Naive B cell (primary cell): ENCODE measurements around the gene SYT10. TPM values are rescaled to one million over a fixed set of nuclear protein-coding genes. Genes with fewer than 3 reads are reported as not detected.
A peak's percentile ranks its signal among the peaks of the same experiment; 100 is the strongest.

Experiments used
- ATAC-seq, 2 donors: fragments of 150-1000 bp; cut with Tn5 transposase; 2 replicates each; pipeline ENCODE4 v1.10.0; 2021; ENCODE audit warnings: low read depth in 2 of 2, mild to moderate bottlenecking in 2 of 2, moderate library complexity in 2 of 2
- DNase-seq: peaks from one replicate; pipeline ENCODE4 v3.0.0; 2022
- H3K27ac Mint-ChIP-seq, 6 donors: one replicate each; pipeline ENCODE4 v1.8.0; 2020 to 2022; ENCODE audit warnings: mild to moderate bottlenecking in 6 of 6, mixed read lengths in 6 of 6, moderate library complexity in 5 of 6, inconsistent platforms in 2 of 6
- H3K27me3 Mint-ChIP-seq, 3 donors: one replicate each; pipeline ENCODE4 v1.8.0; 2021 to 2022; ENCODE audit warnings: mixed read lengths in 3 of 3, mild to moderate bottlenecking in 1 of 3
- H3K36me3 Mint-ChIP-seq, 2 donors: one replicate each; pipeline ENCODE4 v1.8.0; 2020 to 2022; ENCODE audit warnings: mixed read lengths in 2 of 2, inconsistent platforms in 1 of 2, mild to moderate bottlenecking in 1 of 2
- H3K4me1 Mint-ChIP-seq, 3 donors: one replicate each; pipeline ENCODE4 v1.8.0; 2020 to 2022; ENCODE audit warnings: mixed read lengths in 3 of 3, inconsistent platforms in 1 of 3, mild to moderate bottlenecking in 1 of 3, moderate library complexity in 1 of 3
- H3K4me3 Mint-ChIP-seq, 8 donors: one replicate each; pipeline ENCODE4 v1.8.0; 2020 to 2022; ENCODE audit warnings: mild to moderate bottlenecking in 8 of 8, mixed read lengths in 8 of 8, moderate library complexity in 8 of 8, inconsistent platforms in 2 of 8
- H3K9me3 Mint-ChIP-seq, 7 donors: one replicate each; pipeline ENCODE4 v1.8.0; 2020 to 2022; ENCODE audit warnings: mixed read lengths in 7 of 7, mild to moderate bottlenecking in 5 of 7, inconsistent platforms in 2 of 7, moderate library complexity in 1 of 7
- polyA plus RNA-seq, 6 donors: library from polyadenylated mRNA; unstranded; fragments of 300-500 nt; fragmentation: Illumina TruSeq; gene quantifications; one replicate each; pipeline ENCODE4 v1.2.3, GENCODE V29; 2021; ENCODE audit warnings: low read depth in 6 of 6

SYT10 gene, protein sequence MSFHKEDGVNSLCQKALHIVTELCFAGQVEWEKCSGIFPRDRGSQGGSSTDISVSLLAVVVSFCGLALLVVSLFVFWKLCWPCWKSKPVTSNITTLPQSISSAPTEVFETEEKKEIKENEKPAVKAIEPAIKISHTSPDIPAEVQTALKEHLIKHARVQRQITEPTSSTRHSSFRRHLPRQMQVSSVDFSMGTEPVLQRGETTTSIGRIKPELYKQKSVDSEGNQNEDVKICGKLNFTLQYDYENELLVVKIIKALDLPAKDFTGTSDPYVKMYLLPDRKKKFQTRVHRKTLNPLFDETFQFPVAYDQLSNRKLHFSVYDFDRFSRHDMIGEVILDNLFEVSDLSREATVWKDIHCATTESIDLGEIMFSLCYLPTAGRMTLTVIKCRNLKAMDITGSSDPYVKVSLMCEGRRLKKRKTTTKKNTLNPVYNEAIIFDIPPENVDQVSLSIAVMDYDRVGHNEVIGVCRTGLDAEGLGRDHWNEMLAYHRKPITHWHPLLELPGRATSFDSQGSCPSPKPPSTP
- polyA plus RNA-seq: not detected

DNA sequence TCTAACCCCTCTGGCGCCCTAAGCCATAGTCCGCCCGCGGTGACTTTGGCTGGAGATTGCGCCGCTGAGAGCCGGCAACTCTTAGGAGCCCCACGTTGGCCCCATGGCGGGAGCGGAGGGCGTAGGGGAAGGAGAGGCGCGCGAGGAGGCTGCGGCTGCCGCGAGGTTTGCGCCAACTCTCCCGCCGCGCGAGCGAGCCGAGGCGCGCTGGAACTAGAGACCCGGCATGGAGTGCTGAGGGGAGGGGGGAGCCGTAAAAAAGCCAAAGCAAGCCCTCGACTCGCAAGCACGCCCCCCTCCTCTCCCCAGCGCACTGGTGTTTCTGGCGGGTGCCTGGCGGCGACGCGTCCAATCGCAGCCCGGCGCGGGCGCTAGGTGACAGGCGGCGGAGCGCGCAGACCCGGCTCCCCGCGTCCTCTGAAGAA is at the start of gene SYT10:
TSS of gene SYT10 (minus strand) at position 233 of the 425 bp plus-strand sequence. CDS start 297 bp downstream, outside the sequence.
- Mint-ChIP-seq H3K4me1 (peaks cover 0 to 15% (median 5%) of the 10 kb centered on the region in 3 donors), H3K9me3 (peaks cover 0 to 10% (median 3%) of the 10 kb centered on the region in 7 donors), H3K36me3 (peaks cover 0 to 8% of the 10 kb centered on the region in 2 donors), H3K27me3 (peaks cover 13 to 43% (median 40%) of the 10 kb centered on the region in 3 donors), H3K27ac (no peak within 1 kb of the TSS), H3K4me3 (peak within 1 kb of the TSS in 7 of 8 donors; percentile 32 to 78 (median 70))
- DNase-seq (no peak), ATAC-seq (no peak)

DNA sequence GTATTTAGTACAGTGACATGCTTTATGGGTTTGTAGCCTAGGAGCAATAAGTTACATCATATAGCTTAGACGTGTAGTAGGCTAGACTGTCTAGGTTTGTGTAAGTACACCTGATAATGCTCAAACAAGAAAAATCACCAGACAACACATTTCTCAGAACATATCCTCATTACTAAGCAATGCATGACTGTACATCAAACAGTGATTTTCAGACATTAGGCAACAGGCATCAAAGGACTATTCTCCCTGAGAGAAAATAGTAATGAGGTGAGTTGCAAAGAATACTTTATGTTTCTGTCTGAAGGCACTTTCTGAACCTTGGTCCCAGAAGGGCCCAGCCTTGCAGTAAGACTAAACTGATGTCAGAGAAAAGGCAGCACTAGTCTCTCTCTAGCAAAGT is 48.4 kb upstream of the SYT10 start:
- Mint-ChIP-seq H3K27me3 (no peaks in the 10 kb centered on the region), H3K4me1 (no peaks in the 10 kb centered on the region), H3K4me3 (no peak overlapping the region), H3K9me3 (peaks cover 5 to 17% (median 5%) of the 10 kb centered on the region in 7 donors), H3K36me3 (no peaks in the 10 kb centered on the region), H3K27ac (no peak overlapping the region)
- ATAC-seq (no peak), DNase-seq (no peak)

DNA sequence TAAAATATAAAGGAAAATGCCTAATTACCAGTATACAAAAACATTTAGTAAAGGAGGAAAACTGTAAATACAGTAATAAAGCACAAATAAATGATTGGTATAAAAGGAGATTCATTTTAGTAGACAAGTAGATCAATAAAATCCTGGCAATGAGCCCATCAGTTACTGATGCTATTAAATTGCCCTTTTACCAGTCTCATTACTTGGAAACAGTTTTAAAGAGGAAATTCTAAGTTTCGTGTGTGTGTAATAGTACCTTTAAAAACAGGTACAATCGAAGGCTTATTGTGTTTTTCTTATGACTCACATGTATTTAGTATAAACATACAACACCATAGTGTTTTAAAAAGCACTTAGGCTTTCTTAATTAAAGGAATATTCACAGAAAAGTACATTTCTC is 46.4 kb upstream of the SYT10 start:
- Mint-ChIP-seq H3K36me3 (no peaks in the 10 kb centered on the region), H3K4me1 (no peaks in the 10 kb centered on the region), H3K9me3 (peaks cover 2 to 7% (median 5%) of the 10 kb centered on the region in 7 donors), H3K4me3 (no peak overlapping the region), H3K27ac (no peak overlapping the region), H3K27me3 (no peaks in the 10 kb centered on the region)
- no peak for DNase-seq
- no peak for ATAC-seq

DNA sequence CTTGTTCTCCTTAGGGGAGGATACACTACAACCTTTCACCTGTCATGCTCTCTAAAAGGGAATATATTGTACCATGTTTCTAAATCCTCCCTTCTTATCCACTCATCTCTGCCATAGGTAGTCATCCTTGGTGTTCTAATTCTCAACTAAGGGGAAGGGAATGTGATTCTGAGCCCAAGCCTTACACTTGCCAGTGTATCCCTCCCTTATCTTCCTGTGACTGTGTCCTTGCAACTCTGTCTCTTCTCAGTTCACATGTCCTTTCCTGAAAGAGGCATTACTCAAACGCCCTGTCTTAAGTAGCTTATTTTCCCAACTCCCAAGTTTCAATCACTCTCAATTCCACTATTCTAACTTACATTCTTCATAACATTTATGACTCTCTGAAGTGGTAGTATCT is 44.5 kb upstream of the SYT10 start:
- DNase-seq (no peak), ATAC-seq (no peak)
- Mint-ChIP-seq H3K27me3 (no peaks in the 10 kb centered on the region), H3K27ac (no peak overlapping the region), H3K36me3 (no peaks in the 10 kb centered on the region), H3K4me3 (no peak overlapping the region), H3K4me1 (no peaks in the 10 kb centered on the region), H3K9me3 (peaks cover 1 to 7% (median 2%) of the 10 kb centered on the region in 7 donors)

DNA sequence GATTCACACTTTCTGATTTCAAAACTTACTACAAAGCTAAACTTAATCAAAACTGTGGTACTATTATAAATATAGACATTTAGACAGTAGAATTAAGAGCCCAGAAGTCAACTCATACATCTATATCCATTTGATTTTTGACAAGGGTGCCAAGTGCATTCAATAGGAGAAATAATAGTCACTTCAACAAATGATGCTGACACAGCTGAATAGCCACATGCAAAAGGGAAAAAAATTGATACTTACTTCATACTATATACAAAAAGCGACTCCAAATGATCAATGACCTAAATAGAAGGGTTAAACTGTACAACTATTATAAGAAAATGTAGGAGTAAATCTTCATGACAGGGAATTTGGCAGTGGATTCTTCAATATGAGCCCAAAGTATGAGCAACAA is 40.7 kb upstream of the SYT10 start:
- Mint-ChIP-seq H3K4me3 (no peak overlapping the region), H3K27ac (no peak overlapping the region), H3K4me1 (no peaks in the 10 kb centered on the region), H3K27me3 (no peaks in the 10 kb centered on the region), H3K9me3 (peaks cover 2 to 13% (median 7%) of the 10 kb centered on the region in 7 donors), H3K36me3 (no peaks in the 10 kb centered on the region)
- DNase-seq (no peak), ATAC-seq (no peak)

DNA sequence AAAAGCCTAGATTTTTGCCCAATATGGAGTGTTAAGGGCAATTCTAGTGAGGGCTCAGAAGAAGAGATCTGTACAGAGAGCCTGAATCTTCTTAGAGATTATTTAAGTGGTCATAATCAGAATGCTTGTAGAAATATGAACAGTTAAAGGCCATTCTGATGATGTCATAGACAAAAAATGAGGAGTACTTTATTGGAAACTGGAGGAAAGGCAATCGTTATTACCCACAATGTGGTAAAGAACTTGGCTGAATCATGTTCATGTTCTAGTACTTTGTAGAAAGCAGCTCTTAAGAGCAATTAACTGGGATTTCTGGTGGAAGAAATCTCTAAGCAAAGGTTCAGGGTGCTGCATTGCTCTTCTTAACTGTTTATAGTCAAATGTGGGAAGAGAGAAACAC is 36.4 kb upstream of the SYT10 start:
- no peak for ATAC-seq
- peaks cover 5 to 19% (median 8%) of the 10 kb centered on the region in 7 donors for H3K9me3 Mint-ChIP-seq

DNA sequence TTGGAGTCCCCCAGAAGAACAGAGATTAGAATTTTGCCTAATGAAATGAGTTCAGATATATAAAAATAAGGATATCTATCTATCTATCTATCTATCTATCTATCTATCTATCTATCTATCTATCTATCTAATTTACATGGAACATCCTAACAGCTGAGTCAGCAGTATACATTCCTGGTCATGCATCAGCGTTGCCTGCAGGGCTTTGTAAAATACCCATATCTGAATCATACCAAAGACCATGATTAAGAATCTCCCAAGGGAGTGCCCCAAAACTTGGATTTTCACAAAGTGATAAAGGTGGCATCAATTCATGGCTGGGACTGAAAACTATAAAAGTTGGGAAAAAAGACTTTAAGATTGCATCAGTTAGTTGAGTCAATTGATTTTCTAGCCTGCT is 32.7 kb upstream of the SYT10 start:
- no peaks in the 10 kb centered on the region for H3K4me1 Mint-ChIP-seq

More for the DNA sequence above, 36.4 kb upstream of the SYT10 start:
- Mint-ChIP-seq H3K4me3 (no peak overlapping the region), H3K4me1 (no peaks in the 10 kb centered on the region), H3K27ac (no peak overlapping the region), H3K27me3 (no peaks in the 10 kb centered on the region), H3K36me3 (no peaks in the 10 kb centered on the region)
- no peak for DNase-seq

DNA sequence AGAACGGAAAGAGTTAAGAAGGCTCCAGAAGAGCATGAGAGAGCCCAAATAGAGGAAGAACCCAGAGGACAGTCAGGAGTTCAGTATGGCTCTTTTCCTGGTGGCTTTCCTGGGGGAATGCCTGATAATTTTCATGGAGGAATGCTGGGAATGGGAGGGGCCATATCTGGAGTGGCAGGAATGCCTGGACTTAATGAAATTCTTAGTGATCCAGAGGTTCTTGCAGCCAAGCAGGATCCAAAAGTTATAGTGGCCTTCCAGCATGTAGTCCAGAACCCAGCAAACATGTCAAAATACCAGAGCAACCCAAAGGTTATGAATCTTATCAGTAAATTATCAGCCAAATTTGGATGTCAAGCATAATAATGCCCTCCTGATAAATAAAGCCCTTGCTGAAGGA is 15.5 kb upstream of the SYT10 start:
- no peaks in the 10 kb centered on the region for H3K4me1 Mint-ChIP-seq
- ATAC-seq: no peak
- no peaks in the 10 kb centered on the region for H3K36me3 Mint-ChIP-seq
- no peak overlapping the region for H3K27ac Mint-ChIP-seq
- no peak overlapping the region for H3K4me3 Mint-ChIP-seq
- H3K27me3 Mint-ChIP-seq: no peaks in the 10 kb centered on the region
- no peak for DNase-seq
- peaks cover 0 to 15% (median 6%) of the 10 kb centered on the region in 7 donors for H3K9me3 Mint-ChIP-seq

More for the DNA sequence above, 32.7 kb upstream of the SYT10 start:
- H3K27ac Mint-ChIP-seq: no peak overlapping the region
- no peaks in the 10 kb centered on the region for H3K36me3 Mint-ChIP-seq
- H3K4me3 Mint-ChIP-seq: no peak overlapping the region
- DNase-seq (no peak), ATAC-seq (no peak)
- no peaks in the 10 kb centered on the region for H3K27me3 Mint-ChIP-seq
- peaks cover 5 to 22% (median 8%) of the 10 kb centered on the region in 7 donors for H3K9me3 Mint-ChIP-seq

DNA sequence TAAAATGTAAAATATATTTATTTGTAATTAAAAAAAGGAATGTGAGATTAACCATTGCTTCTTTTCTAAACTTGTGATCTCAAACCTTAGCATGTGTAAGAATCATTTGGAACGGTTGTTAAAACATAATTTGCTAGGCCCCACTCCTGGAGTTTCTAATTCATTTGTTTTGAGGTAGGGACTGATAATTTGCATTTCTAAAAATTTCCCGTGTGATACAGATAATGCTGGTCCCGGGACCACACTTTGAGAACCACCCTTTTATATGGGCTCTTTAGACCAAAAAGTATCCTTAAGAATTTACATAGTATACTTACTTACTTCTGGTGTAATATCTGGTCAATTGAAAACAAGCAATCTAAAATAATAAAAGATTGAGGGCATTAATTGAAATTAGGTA is 10.9 kb upstream of the SYT10 start:
- no peak overlapping the region for H3K27ac Mint-ChIP-seq
- no peaks in the 10 kb centered on the region for H3K27me3 Mint-ChIP-seq
- no peaks in the 10 kb centered on the region for H3K36me3 Mint-ChIP-seq
- H3K9me3 Mint-ChIP-seq: peaks cover 0 to 9% (median 2%) of the 10 kb centered on the region in 7 donors
- ATAC-seq (no peak), DNase-seq (no peak)
- no peaks in the 10 kb centered on the region for H3K4me1 Mint-ChIP-seq
- no peak overlapping the region for H3K4me3 Mint-ChIP-seq

DNA sequence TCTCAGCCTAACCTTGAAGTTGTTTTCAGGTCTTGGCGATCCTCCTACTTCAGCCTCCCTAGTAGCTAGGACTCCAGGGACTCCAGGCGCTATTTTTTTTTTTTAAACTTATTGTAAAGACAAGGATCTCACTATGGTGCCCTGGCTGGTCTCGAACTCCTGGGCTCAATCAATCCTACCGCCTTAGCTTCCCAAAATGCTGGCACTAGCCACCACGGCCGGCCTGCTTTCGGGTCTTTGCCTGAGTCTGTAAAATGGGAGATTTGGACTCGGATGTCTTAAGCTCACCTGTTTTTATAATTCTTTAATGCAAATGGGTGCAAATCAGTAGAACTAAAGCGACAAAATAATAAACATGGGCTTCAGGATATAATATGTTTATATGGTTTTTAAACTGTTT is 858 bp upstream of the SYT10 start:
- Mint-ChIP-seq H3K4me1 (peaks cover 0 to 15% (median 5%) of the 10 kb centered on the region in 3 donors), H3K27ac (no peak overlapping the region), H3K9me3 (peaks cover 0 to 10% (median 3%) of the 10 kb centered on the region in 7 donors), H3K4me3 (peak overlapping the region in 5 of 8 donors; percentile 20 to 66 (median 41)), H3K36me3 (peaks cover 0 to 8% of the 10 kb centered on the region in 2 donors), H3K27me3 (peaks cover 13 to 46% (median 40%) of the 10 kb centered on the region in 3 donors)
- DNase-seq: no peak
- ATAC-seq: no peak

DNA sequence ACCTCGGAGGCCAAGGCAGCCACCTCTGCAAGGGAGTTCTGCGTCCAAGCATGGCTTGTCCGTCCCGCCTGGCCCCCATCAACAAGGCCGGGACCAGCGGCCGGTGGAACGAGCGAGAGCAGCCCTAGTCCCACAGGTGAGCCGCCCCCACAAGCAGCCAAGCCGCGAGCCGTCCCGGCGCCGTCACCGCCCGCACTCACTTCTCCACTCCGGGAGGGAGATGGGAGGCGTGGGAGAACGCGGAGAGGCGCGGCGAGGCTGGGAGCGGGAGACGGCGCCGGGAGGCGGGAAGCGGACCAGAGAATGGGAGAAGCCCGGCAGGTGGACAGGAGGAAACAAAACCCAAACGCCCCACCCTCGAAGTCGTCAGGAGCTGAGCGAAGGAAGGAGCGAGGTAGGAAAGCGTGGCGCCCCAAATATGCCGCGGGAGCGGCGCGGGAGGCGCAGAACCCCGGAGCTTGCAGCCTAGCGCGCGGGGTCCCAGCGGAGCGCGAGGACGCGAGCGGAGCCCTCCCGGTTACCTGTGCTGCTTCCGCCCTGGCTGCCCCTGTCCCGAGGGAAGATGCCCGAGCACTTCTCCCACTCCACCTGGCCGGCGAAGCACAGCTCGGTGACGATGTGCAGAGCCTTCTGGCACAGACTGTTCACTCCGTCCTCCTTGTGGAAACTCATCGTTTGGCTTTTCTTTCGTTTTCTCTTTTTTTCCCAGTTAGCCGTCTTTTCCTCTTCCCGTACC is 600 bp downstream of the SYT10 start:
- H3K36me3 Mint-ChIP-seq: peaks cover 2 to 8% of the 10 kb centered on the region in 2 donors
- peaks cover 13 to 40% (median 38%) of the 10 kb centered on the region in 3 donors for H3K27me3 Mint-ChIP-seq
- H3K27ac Mint-ChIP-seq: no peak overlapping the region
- peaks cover 0 to 15% (median 5%) of the 10 kb centered on the region in 3 donors for H3K4me1 Mint-ChIP-seq
- ATAC-seq: no peak
- H3K9me3 Mint-ChIP-seq: peaks cover 0 to 9% (median 3%) of the 10 kb centered on the region in 7 donors
- peak overlapping the region in 5 of 8 donors; percentile 41 to 75 (median 62) for H3K4me3 Mint-ChIP-seq
- no peak for DNase-seq

DNA sequence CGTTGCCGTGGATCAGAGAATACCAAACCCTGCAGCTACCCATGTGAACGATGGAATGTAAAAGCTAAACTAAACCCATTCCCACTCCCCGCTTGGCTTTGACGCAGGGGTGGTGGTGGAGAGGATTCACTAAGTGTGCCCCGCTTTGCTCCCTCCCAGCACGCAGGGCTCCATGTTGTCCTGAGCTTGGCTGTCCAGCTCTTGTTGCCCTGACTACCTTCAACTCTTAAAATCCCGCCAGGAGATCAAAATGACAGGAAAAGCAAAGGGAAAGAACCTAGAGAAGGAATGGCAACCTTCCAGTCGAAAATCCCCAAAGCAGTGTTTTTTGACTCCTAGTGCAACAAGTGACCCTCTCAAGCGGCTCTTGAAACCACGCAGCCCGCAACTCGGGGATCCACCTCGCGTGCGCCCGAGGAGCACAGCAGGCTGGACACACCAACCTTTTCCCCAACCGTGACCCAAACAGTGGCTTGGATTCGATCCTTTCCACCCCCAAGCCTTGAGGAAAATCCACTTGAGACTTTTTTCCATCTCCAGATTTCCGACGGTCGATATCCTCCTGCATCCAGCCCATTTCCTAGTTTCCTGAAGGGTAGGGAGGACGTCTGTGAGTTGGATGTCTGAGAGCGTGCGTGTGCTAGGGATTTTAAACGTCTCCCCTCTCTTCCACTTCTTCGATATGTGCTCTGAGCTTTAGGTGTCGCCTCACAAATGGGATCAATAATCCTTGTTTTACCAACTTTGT is 1.4 kb downstream of the SYT10 start:
- ATAC-seq (no peak), DNase-seq (no peak)
- Mint-ChIP-seq H3K4me3 (peak overlapping the region in 2 of 8 donors; percentile 12 to 28), H3K36me3 (peaks cover 5 to 8% of the 10 kb centered on the region in 2 donors), H3K27ac (no peak overlapping the region), H3K9me3 (peaks cover 0 to 5% (median 3%) of the 10 kb centered on the region in 7 donors), H3K27me3 (peaks cover 13 to 39% (median 31%) of the 10 kb centered on the region in 3 donors), H3K4me1 (peaks cover 0 to 15% (median 5%) of the 10 kb centered on the region in 3 donors)

DNA sequence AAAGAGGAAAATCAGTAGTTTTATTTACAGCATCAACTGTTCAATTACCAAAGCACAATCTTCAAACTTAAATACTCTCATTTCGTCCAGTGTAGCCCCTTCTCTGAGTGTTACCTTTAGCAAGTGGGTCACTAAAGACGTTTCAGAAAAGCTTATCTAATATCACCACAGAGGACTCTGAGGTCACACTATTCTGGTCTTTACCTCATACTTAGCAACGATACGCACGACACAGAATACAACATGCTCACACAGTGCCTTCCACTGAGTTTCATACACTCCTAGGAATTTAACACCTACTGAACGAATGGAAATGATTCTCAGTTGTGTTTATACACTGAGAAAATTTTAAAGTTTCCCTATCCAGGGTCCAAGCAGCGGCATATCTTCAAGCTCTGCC is 2.0 kb downstream of the SYT10 start:
- peaks cover 5 to 8% of the 10 kb centered on the region in 2 donors for H3K36me3 Mint-ChIP-seq
- H3K4me3 Mint-ChIP-seq: no peak overlapping the region
- no peak for DNase-seq
- peaks cover 0 to 5% (median 2%) of the 10 kb centered on the region in 7 donors for H3K9me3 Mint-ChIP-seq
- no peak overlapping the region for H3K27ac Mint-ChIP-seq
- no peak for ATAC-seq
- peaks cover 0 to 15% (median 5%) of the 10 kb centered on the region in 3 donors for H3K4me1 Mint-ChIP-seq
- peaks cover 13 to 35% (median 27%) of the 10 kb centered on the region in 3 donors for H3K27me3 Mint-ChIP-seq
